ENCODE measurements around the gene GMPR. TPM values are rescaled to one million over a fixed set of nuclear protein-coding genes. Genes with fewer than 3 reads are reported as not detected.

GMPR gene
- 36.3 and 43.2 TPM in 2 replicates for total RNA-seq
- polyA plus RNA-seq = 58.7 and 64.0 TPM in 2 replicates
- 57.6 and 61.4 TPM in 2 replicates for polyA plus RNA-seq (2011; cell fraction: cytosol; rRNA removed)
- polyA plus RNA-seq (2011; cell fraction: nucleus; rRNA removed) = 33.5 and 37.9 TPM in 2 replicates
- polyA plus RNA-seq (2012) = 23.4 and 30.6 TPM in 2 replicates
- 52.9 and 54.1 TPM in 2 replicates for polyA minus RNA-seq
- polyA minus RNA-seq (2011; cell fraction: cytosol; rRNA and poly(A)+ RNA removed) = not detected
- 24.2 and 26.7 TPM in 2 replicates for polyA minus RNA-seq (2011; cell fraction: nucleus; rRNA and poly(A)+ RNA removed)
- percentile 62 among the genes with signal in this experiment for Bru-seq, nascent RNA
- BruChase-seq, experiment 1, labeled RNA remaining after a 6-hour chase = percentile 72 among the genes with signal in this experiment
- percentile 58 among the genes with signal in this experiment for BruChase-seq, experiment 2, labeled RNA remaining after a 2-hour chase
- long read RNA-seq, transcript GMPR-201 (9 exons, 1,515 nt) = major isoform, 70 of 84 reads
- long read RNA-seq, partial matches to known transcripts = 2 of 84 reads
- long read RNA-seq, other reads (novel, unspliced or antisense) = 9 of 84 reads

GRCh38 chr6:16238057-16238962, at the start of gene GMPR:
GMPR (plus strand) TSS chr6:16238587; CDS start chr6:16238694, 107 bp downstream.
- DNase-seq (ENCODE audit: low read depth, low spot score) = peak; percentile 81
- Histone ChIP-seq H3K4me3 (replicated peaks in 1 of 3; ENCODE audit: insufficient read depth in 1 of 3, low read depth in 1 of 3, low read length in 3 of 3) (peak within 1 kb of the TSS; percentile 63 to 97 (median 73)), H3K79me2 (ENCODE audit: control insufficient read depth, insufficient read depth, low read length) (no peaks in the 10 kb centered on the region), H3K27me3 (ENCODE audit: control insufficient read depth in 2 of 2, insufficient read depth in 2 of 2, low read length in 2 of 2) (no peaks in the 10 kb centered on the region), H3K9ac (replicated peaks; ENCODE audit: extremely low read depth, insufficient read depth, low read length) (peak within 1 kb of the TSS; percentile 76), H3K4me1 (ENCODE audit: control insufficient read depth, extremely low read depth, insufficient read depth, low read length) (peaks cover 32% of the 10 kb centered on the region), H4K20me1 (replicated peaks; ENCODE audit: control insufficient read depth, extremely low read depth, insufficient read depth, low read length) (no peaks in the 10 kb centered on the region), H3K36me3 (ENCODE audit: control insufficient read depth in 2 of 2, extremely low read depth in 1 of 2, insufficient read depth in 2 of 2, low read length in 2 of 2) (no peaks in the 10 kb centered on the region), H3K27ac (ENCODE audit: insufficient read depth, low read depth, low read length) (peak within 1 kb of the TSS; percentile 75), H3K4me2 (ENCODE audit: insufficient read depth, low read length) (peak within 1 kb of the TSS; percentile 90), H3K9me1 (replicated peaks; ENCODE audit: control insufficient read depth, extremely low read depth, insufficient read depth, low read length) (no peaks in the 10 kb centered on the region), H2AFZ (ENCODE audit: low read depth, low read length) (peak within 1 kb of the TSS; percentile 89), H3K9me3 (replicated peaks; ENCODE audit: control insufficient read depth, insufficient read depth, low read length) (no peaks in the 10 kb centered on the region)
- CTCF ChIA-PET = interaction anchor here (0.8 to 5.4 kb wide), 11 partner anchors 8 to 48 kb away, joined by 3 to 35 read pairs (median 7); no protein-coding TSS in a partner anchor
- POLR2A ChIA-PET = no interaction called here
- TF ChIP-seq MYC (IDR thresholded peaks at IDR 0.05; ENCODE audit: low read depth, low read length) (no peak), POLR2A (IDR thresholded peaks at IDR 0.05; ENCODE audit: low read depth, low read length) (no peak), EZH2 (IDR thresholded peaks at IDR 0.05; ENCODE audit: borderline replicate concordance, low read depth, low read length, severe bottlenecking) (no peak), POLR2AphosphoS5 (IDR thresholded peaks at IDR 0.05; ENCODE audit: insufficient read depth, low read depth, low read length) (peak; percentile 38)
- FAIRE-seq = peak; percentile 53
- dilution Hi-C loops (cut with MboI; ENCODE audit: extremely low pct_ligation_motif_present, low sequenced_read_pairs) (no loop called here), intact Hi-C loops (cut with micrococcal nuclease) (loop anchor here (2.0 to 5.0 kb wide), 4 partner anchors 32 to 991 kb away; partner anchors contain the start of genes ATXN1 and JARID2)
- TSS peak; percentile 13 for BruUV-seq (replicated peaks)

Data from endothelial cell of umbilical vein (primary cell).